HG02938 (cell line): ENCODE results near the gene EBP.

Source experiments
- ATAC-seq: cut with Tn5 transposase; IDR thresholded peaks from one replicate; pipeline ENCODE4 v1.9.1; 2021; ENCODE audit warnings: mild to moderate bottlenecking, moderate library complexity; ENCODE audit not compliant: unreplicated experiment

Gene EBP

GRCh38 chrX:48574270-48575266, 53.0 kb downstream of the EBP start, which contains the start of gene RBM3:
Gene RBM3, plus strand, starts transcription at chrX:48574484. Its CDS starts 697 bp downstream, at chrX:48575181.
- peak; percentile 84 for ATAC-seq

GRCh38 chrX:48575642-48576041, 54.0 kb downstream of the EBP start:
- ATAC-seq = no peak

GRCh38 chrX:48576108-48576507, 54.5 kb downstream of the EBP start:
- ATAC-seq = no peak
